ENCODE measurements around the gene GAA.

Gene GAA

GRCh38 chr17:80104956-80105375 is 3.6 kb downstream of the GAA start:
- DNase-seq = no peak

DNA sequence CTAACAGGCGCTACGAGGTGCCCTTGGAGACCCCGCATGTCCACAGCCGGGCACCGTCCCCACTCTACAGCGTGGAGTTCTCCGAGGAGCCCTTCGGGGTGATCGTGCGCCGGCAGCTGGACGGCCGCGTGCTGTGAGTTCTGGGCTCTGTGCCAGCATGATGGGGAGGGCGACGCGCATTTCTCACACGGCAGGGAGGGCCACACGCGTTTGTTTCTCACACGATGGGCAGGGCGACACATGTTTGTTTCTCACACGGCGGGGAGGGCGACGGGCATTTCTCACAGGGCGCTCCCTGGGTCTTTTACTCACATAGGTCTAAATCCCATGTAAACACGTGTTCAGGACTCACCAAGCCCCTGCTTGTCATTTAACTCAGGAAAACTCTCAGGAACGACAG is 4.4 kb downstream of the GAA start:
- DNase-seq = no peak

DNA sequence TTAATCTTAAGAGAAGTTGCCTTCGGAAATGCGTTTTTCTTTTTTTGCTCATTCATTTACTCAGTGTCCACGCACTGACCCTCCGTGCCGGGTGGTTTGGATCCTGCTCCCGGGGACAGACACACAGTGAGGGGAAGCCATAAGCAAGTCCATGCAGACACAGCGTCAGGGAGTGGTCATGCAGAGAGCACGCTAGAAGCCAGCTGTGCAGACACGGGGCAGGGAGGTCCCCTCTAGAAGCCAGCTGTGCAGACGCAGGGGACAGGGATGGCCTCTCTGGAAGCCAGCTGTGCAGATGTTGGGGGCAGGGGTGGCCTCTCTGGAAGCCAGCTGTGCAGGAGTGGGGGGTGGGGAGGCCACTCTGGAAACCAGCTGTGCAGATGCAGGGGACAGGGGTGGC is 4.8 kb downstream of the GAA start:
- DNase-seq = no peak

- DNase-seq = no peak
Observed at GRCh38 chr17:80106751-80107150, 5.4 kb downstream of the GAA start.

DNA sequence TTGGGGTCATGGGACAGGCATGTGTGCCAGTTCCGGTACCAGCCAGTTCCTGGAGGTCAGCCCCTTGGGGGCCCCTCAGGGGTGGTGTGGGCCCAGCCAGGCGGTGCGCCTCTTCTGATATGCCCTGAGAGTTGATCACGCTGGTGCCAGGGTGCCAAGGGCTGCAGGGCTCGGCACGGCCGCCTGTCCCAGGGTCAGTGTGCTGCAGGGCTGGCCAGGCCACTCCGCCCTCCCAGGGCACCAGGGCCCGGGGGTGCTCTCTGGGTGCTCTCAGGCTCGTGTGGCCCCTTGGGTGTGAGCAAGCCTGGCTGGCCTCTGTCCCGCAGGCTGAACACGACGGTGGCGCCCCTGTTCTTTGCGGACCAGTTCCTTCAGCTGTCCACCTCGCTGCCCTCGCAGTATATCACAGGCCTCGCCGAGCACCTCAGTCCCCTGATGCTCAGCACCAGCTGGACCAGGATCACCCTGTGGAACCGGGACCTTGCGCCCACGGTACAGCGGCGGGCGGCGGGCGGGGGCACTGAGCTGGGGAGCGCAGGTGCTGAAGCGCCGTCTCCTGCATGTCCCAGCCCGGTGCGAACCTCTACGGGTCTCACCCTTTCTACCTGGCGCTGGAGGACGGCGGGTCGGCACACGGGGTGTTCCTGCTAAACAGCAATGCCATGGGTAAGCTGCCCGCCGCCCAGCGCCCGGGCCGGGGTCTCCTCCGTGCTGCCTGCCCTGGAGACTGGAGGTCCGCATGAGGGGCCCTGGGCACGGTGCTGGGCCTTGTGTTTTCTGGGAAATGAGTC is 6.0 kb downstream of the GAA start:
- no peak for DNase-seq

DNA sequence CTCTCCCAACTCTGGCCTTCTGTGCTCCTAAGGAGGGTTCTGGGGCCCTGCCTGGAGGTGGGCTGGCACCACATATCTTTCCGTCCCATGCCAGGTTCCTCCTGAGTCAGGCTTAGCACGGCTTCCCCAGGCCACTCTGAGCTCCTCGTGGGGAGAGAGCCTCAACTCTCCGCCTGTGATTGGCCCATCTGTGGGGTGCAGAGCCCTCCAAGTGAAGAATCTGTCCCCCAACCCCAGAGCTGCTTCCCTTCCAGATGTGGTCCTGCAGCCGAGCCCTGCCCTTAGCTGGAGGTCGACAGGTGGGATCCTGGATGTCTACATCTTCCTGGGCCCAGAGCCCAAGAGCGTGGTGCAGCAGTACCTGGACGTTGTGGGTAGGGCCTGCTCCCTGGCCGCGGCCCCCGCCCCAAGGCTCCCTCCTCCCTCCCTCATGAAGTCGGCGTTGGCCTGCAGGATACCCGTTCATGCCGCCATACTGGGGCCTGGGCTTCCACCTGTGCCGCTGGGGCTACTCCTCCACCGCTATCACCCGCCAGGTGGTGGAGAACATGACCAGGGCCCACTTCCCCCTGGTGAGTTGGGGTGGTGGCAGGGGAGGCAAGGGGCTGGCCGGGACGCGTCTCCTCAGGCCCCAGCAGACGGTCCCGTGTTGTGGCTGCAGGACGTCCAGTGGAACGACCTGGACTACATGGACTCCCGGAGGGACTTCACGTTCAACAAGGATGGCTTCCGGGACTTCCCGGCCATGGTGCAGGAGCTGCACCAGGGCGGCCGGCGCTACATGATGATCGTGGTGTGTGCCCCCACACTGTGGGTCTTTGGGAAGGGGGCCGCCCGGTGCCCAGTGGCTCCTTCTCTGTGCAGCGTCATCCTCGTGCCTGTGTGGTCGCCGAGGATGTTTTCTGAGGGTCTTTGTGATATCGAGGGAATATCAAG is 6.9 kb downstream of the GAA start:
- no peak for DNase-seq

DNA sequence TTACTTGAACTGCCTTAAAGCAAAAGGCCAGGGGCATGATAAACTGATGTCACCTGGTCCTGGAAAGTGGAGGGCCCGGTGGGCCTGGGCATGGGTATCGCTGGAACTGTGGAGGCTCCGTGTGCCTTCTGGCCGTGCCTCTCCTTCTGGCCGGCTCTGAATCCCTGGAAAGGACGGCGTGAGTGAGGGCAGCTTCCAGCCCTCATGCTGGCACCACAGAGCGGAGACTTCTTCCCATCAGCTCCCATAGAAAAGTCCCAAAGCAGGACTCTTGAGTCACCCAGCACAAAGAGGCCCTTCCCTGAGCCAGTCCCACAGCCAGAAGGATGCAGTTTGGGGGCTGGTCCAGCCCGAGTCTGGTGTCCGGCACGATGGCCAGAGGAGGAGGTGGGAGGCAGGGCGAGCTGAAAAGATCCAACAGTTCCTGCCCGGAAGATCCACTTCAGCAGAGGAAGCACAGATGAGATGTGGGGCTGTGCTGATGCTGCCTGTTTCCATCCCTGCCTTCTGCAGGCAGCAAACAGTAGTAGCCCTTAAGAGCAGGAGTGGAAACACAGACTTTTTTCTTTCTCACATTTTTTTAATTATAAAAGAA is 7.8 kb downstream of the GAA start:
- DNase-seq = no peak

GRCh38 chr17:80109713-80110446 is 8.5 kb downstream of the GAA start:
- DNase-seq = no peak

- DNase-seq = no peak
Observed at GRCh38 chr17:80110447-80110812, 9.0 kb downstream of the GAA start.

GRCh38 chr17:80110927-80111701 is 9.7 kb downstream of the GAA start:
- no peak for DNase-seq

- no peak for DNase-seq
Observed at GRCh38 chr17:80111702-80112470, 10.5 kb downstream of the GAA start.

- no peak for DNase-seq
Observed at GRCh38 chr17:80112471-80113032, 11.2 kb downstream of the GAA start.

- DNase-seq = no peak
Observed at GRCh38 chr17:80113033-80113484, 11.7 kb downstream of the GAA start.

GRCh38 chr17:80114758-80115157 is 13.4 kb downstream of the GAA start:
- no peak for DNase-seq

DNA sequence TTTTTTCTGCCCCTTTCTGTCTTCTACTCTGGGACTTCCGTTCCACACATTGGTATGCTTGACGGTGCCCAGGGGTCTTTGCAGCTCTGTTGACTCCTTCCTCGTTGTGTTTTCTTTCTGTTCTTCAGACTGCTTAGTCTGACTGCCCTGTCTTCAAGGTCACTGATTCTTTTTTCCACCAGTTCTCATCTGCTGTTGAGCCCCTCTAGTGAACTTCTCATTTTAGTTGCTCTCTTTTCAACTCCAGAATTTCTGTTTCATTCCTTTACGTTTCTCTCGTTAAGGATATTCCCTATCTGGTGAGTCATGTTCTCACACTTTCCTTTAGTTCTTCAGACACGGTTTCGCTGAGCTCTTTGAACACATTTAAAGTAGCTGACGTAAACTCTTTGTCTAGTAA is 13.8 kb downstream of the GAA start:
- DNase-seq = no peak

DNA sequence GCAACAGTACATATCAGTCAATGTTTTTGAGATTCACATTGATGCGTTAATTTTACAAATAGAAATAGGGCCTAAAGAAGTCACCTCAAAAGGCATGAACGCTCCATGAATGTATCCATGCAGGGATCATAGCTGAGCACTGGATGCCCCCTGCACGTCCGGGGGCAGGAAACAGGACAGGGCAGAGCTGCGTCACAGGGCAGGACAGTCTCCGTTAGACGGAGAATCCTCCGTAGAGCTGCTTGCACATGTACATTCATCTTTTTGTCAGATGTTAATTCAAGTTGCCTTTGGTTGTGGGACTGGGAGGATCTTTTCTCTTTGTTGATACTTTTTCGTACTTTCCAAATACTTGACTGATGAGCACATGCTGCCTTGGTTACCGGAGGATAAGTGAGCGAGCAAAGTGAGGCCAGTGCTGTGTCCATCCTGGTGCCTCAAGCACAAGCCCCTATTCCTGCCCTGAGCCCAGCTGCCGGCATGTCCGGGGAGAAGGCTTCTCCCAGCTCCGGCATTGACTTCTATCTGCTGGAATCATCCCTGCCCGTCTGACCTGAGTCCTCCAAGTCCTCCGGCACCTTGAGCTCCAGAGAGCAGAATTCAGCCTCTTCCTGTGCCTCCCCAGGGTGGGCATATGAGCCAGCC is 15.0 kb downstream of the GAA start:
- no peak for DNase-seq

DNA sequence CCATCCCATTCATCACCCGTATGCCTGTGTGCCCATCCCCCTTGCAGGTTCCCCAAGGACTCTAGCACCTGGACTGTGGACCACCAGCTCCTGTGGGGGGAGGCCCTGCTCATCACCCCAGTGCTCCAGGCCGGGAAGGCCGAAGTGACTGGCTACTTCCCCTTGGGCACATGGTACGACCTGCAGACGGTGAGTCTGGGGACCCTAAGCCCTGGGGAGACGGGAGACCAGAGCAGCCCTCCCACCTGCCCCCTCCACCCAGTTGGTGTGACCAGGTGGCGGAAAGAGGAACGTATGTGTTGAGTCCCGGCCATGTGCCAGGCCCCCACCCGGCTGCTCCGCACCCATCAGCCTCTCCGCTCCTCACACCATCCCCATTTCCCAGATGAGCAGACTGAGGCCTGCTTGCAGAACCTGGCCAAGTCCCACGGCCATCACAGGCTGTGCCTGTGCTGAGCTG is 15.6 kb downstream of the GAA start:
- no peak for DNase-seq

DNA sequence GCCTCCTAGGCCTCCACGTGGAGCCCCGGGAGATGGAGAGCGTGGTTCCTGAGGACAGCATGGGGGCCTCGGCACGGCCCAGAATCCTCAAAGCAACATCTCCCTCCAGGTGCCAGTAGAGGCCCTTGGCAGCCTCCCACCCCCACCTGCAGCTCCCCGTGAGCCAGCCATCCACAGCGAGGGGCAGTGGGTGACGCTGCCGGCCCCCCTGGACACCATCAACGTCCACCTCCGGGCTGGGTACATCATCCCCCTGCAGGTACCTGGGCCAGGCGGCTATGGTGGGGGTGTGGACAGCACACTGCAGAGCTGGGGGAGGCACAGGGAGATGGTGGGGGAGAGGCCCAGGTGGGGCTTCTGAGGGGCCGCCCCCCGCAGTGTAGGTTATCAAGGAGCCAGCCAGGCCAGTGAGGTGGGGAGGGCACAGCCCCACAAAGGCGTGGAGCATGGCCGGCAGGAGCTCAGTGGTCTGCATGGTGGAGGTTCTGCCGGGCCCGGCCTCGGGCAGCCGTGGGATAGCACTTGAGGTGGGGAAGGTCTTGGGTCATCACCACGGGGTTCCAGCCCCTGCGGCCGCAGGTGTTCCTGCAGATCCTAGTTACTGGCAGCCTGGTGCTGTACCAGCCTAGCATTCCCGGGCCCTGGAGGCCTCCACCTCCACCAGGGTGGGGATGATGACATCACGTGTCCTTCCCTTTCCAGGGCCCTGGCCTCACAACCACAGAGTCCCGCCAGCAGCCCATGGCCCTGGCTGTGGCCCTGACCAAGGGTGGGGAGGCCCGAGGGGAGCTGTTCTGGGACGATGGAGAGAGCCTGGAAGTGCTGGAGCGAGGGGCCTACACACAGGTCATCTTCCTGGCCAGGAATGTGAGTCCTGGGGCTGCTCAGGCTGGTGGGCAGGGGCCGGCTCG is 16.4 kb downstream of the GAA start:
- DNase-seq = no peak

- no peak for DNase-seq
Observed at GRCh38 chr17:80118601-80119270, 17.4 kb downstream of the GAA start.

Measured in NCI-H446 treated with DMSO at 0.1 percent for 48 hours (cell line).